ENCODE measurements around the gene UGDH.

UGDH gene

GRCh38 chr4:39470402-39470801 is 56.8 kb downstream of the UGDH start:
- H3K4me3 ChIP-seq (ENCODE audit: low read depth, low read length) = no peak overlapping the region
- no peak for TF ChIP-seq CTCF (IDR thresholded peaks at IDR 0.05; ENCODE audit: low read depth, low read length)

GRCh38 chr4:39469429-39470077 is 57.7 kb downstream of the UGDH start:
- no peak overlapping the region for H3K4me3 ChIP-seq (ENCODE audit: low read depth, low read length)
- peak; percentile 77 for TF ChIP-seq CTCF (IDR thresholded peaks at IDR 0.05; ENCODE audit: low read depth, low read length)

- TF ChIP-seq CTCF (IDR thresholded peaks at IDR 0.05; ENCODE audit: low read depth, low read length) = no peak
- H3K4me3 ChIP-seq (ENCODE audit: low read depth, low read length) = no peak overlapping the region
These were observed 59.8 kb downstream of the UGDH start for GRCh38 chr4:39467464-39467863.

- no peak for TF ChIP-seq CTCF (IDR thresholded peaks at IDR 0.05; ENCODE audit: low read depth, low read length)
- H3K4me3 ChIP-seq (ENCODE audit: low read depth, low read length) = no peak overlapping the region
These were observed 60.5 kb downstream of the UGDH start for GRCh38 chr4:39466747-39467146.

- no peak overlapping the region for H3K4me3 ChIP-seq (ENCODE audit: low read depth, low read length)
- TF ChIP-seq CTCF (IDR thresholded peaks at IDR 0.05; ENCODE audit: low read depth, low read length) = no peak
These were observed 62.2 kb downstream of the UGDH start for GRCh38 chr4:39464886-39465501.

GRCh38 chr4:39458505-39459300 is 68.5 kb downstream of the UGDH start, which contains the start of the genes LIAS and RPL9:
Gene LIAS (plus strand): TSS chr4:39459056. CDS start chr4:39459118, 62 bp downstream.
Gene RPL9 (minus strand): TSS chr4:39458922. CDS start chr4:39458439, 483 bp downstream.
- H3K4me3 ChIP-seq (ENCODE audit: low read depth, low read length) = peak within 1 kb of the TSS; percentile 82
- no peak for TF ChIP-seq CTCF (IDR thresholded peaks at IDR 0.05; ENCODE audit: low read depth, low read length)

GRCh38 chr4:39458161-39458504 is 69.1 kb downstream of the UGDH start:
- H3K4me3 ChIP-seq (ENCODE audit: low read depth, low read length) = peak overlapping the region; percentile 82

All from WI38 (cell line).